Activated CD4-positive, alpha-beta T cell treated with anti-CD3 and anti-CD28 coated beads for 36 hours (primary cell): ENCODE data around the gene KCNIP4. TPM values are rescaled to one million over a fixed set of nuclear protein-coding genes. Genes with fewer than 3 reads are reported as not detected.

Source experiments
- ATAC-seq: fragments of 200-7000 bp; cut with Tn5 transposase; one replicate; pipeline ENCODE4 v1.10.0; 2021; ENCODE audit warnings: mild to moderate bottlenecking, moderate library complexity
- CTCF ChIA-PET: fragments of 350-600 bp; sonication (Branson Sonifier 250); formaldehyde crosslinking; loops from one replicate; lab custom pipeline; 2021; ENCODE audit warnings: antibody characterized with exemption; lab: Charles Lee
- POLR2A ChIA-PET: fragments of 350-600 bp; sonication (Branson Sonifier 250); formaldehyde crosslinking; loops from one replicate; lab custom pipeline; 2021; ENCODE audit warnings: antibody characterized with exemption, inconsistent platforms; lab: Charles Lee
- DNase-seq: peaks from one replicate; pipeline ENCODE4 v3.0.0-alpha.2; 2020
- H3K27ac Mint-ChIP-seq: one replicate; pipeline ENCODE4 v1.8.0; 2021; ENCODE audit warnings: mixed read lengths
- H3K27me3 Mint-ChIP-seq: one replicate; pipeline ENCODE4 v1.8.0; 2021; ENCODE audit warnings: mixed read lengths
- H3K36me3 Mint-ChIP-seq: one replicate; pipeline ENCODE4 v1.8.0; 2021; ENCODE audit warnings: low read depth, mixed read lengths
- H3K4me1 Mint-ChIP-seq: one replicate; pipeline ENCODE4 v1.8.0; 2021; ENCODE audit warnings: mixed read lengths
- H3K4me3 Mint-ChIP-seq: one replicate; pipeline ENCODE4 v1.8.0; 2021; ENCODE audit warnings: mild to moderate bottlenecking, moderate library complexity, mixed read lengths
- H3K9me3 Mint-ChIP-seq: one replicate; pipeline ENCODE4 v1.8.0; 2021; ENCODE audit warnings: low read depth, mixed read lengths
- intact Hi-C, 2 experiments: fragments of 100-400 bp; cut with DNase I in 1 of 2; cut with micrococcal nuclease in 1 of 2; formaldehyde crosslinking; loops; one replicate each; pipeline versions ENCODE4 v1.14.2 to v1.15.1; 2022 to 2024; cut with DNase I, micrococcal nuclease
- total RNA-seq, 2 experiments: library from RNA; stranded (reverse); gene quantifications; one replicate each; pipeline ENCODE4 v1.2.3, GENCODE V29; 2021

The KCNIP4 gene
- total RNA-seq, 2 experiments from 2014 or later: not detected

DNA sequence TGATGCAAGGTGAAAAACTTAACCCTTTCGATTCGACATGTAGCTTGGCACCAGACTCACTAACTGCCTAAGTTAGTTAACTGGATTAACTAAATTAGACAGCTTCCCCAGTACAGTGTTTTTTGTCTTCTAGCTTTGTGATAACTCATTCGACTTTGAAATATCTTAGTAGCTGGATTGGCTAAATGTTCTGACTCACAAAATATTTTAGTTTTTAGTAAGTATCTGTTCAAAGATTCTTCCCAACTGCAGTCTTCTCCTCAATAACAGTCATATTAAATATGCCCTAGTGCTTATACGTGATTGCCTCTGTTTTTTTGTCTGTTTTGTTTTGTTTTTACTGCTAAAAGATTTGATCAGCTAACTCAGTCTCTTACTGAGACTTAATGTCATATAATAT is 102.9 kb downstream of the KCNIP4 start:
- ATAC-seq: no peak
- no peaks in the 10 kb centered on the region for H3K36me3 Mint-ChIP-seq
- ChIA-PET CTCF (interaction anchor here (0.6 kb wide), 1 partner anchor 430 kb away, joined by 3 read pairs; no protein-coding TSS in a partner anchor), POLR2A (no interaction called here)
- H3K27ac Mint-ChIP-seq: no peak overlapping the region
- H3K4me3 Mint-ChIP-seq: no peak overlapping the region
- no peaks in the 10 kb centered on the region for H3K9me3 Mint-ChIP-seq
- H3K4me1 Mint-ChIP-seq: no peaks in the 10 kb centered on the region
- no peak for DNase-seq
- intact Hi-C loops: no loop called here
- H3K27me3 Mint-ChIP-seq: no peaks in the 10 kb centered on the region

DNA sequence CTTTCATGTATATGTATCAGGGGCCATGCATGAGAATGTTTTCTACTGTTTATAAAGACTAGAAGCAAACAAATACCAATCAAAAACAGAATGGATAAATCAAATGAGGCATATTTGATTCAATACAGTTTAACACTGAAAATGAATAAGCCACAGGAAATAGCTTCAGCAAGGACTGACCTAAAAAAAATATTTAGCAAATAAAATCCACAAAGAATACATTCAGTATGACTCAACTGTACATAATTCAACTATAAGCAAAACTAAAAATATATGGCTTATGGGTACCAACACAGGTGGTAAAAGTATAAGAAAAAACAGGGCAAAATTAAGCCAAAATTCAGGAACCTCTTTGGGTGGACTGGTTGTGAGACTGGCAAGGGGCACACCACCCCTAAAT is 112.9 kb downstream of the KCNIP4 start:
- ChIA-PET POLR2A (no interaction called here), CTCF (no interaction called here)
- Mint-ChIP-seq H3K4me1 (no peaks in the 10 kb centered on the region), H3K27ac (no peak overlapping the region), H3K36me3 (no peaks in the 10 kb centered on the region), H3K27me3 (no peaks in the 10 kb centered on the region), H3K4me3 (no peak overlapping the region), H3K9me3 (peaks cover 4% of the 10 kb centered on the region)
- intact Hi-C loops: no loop called here
- ATAC-seq (no peak), DNase-seq (no peak)

DNA sequence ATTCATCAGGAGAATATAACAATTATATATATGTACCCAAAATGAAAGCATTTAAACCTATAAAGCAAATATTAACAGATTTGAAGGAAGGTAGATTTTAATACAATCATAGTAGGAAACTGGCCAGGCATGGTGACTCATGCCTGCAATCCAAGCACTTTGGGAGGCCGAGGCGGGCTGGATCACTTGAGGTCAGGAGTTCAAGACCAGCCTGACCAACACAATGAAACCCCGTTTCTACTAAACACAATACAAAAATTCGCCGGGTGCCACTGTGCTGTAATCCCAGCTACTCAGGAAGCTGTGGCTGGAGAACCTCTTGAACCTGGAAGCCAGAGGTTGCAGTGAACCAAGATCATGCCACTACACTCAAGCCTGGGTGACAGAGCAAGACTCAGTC is 118.3 kb downstream of the KCNIP4 start:
- no peaks in the 10 kb centered on the region for H3K36me3 Mint-ChIP-seq
- peaks cover 4% of the 10 kb centered on the region for H3K9me3 Mint-ChIP-seq
- no peaks in the 10 kb centered on the region for H3K4me1 Mint-ChIP-seq
- H3K27me3 Mint-ChIP-seq: no peaks in the 10 kb centered on the region
- ChIA-PET CTCF (no interaction called here), POLR2A (no interaction called here)
- no peak overlapping the region for H3K27ac Mint-ChIP-seq
- intact Hi-C loops: no loop called here
- ATAC-seq (no peak), DNase-seq (no peak)
- H3K4me3 Mint-ChIP-seq: no peak overlapping the region

DNA sequence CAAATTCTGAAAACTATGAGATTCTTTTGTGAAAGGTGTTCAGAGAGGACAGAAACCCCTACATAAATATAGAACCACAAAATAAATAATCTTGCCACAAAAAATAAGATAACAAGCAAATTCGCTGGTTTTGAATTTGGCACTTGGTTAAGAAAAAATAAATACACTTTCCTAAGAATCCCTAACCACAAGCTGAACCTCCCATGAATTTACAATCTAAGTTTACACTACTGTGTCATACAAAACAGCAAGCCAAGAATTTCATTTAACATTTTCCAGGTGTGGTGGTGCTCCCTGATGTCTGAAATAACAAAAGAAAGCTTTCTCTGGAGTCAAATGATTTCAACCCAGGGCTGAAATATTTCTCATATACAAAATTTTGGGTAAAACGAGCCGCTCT is 121.0 kb downstream of the KCNIP4 start:
- H3K27me3 Mint-ChIP-seq: no peaks in the 10 kb centered on the region
- no peak overlapping the region for H3K4me3 Mint-ChIP-seq
- peaks cover 4% of the 10 kb centered on the region for H3K9me3 Mint-ChIP-seq
- POLR2A ChIA-PET: no interaction called here
- ATAC-seq (no peak), DNase-seq (no peak)
- intact Hi-C loops: no loop called here
- H3K4me1 Mint-ChIP-seq: no peaks in the 10 kb centered on the region
- CTCF ChIA-PET: no interaction called here
- no peaks in the 10 kb centered on the region for H3K36me3 Mint-ChIP-seq
- no peak overlapping the region for H3K27ac Mint-ChIP-seq

DNA sequence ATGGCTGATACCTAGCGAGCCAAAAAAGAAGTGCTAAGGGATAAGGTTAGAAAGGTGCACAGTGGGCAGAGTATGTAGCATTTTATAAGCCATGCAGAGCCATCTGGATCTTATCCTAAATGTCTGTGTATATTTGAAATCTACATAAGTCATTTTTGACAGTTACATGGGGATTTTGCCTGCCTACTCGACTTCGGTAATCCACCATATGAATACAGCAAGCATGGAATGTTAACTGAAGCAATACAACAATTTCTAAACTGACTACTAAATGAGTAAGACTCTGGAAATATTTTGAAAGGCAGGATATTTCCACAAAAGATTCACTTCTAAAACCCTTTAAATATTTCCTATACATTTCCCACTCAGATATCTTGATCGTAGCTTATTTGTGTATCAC is 122.5 kb downstream of the KCNIP4 start:
- Mint-ChIP-seq H3K36me3 (no peaks in the 10 kb centered on the region), H3K4me3 (no peak overlapping the region), H3K4me1 (no peaks in the 10 kb centered on the region), H3K9me3 (no peaks in the 10 kb centered on the region), H3K27ac (no peak overlapping the region), H3K27me3 (no peaks in the 10 kb centered on the region)
- CTCF ChIA-PET: interaction anchor here (1.0 kb wide), 1 partner anchor 12 kb away, joined by 4 read pairs; no protein-coding TSS in a partner anchor
- intact Hi-C loops: no loop called here
- POLR2A ChIA-PET: no interaction called here
- no peak for ATAC-seq
- DNase-seq: no peak

GRCh38 chr4:21819086-21819485 is 129.5 kb downstream of the KCNIP4 start:
- intact Hi-C loops: no loop called here
- Mint-ChIP-seq H3K27me3 (no peaks in the 10 kb centered on the region), H3K27ac (no peak overlapping the region), H3K4me3 (no peak overlapping the region), H3K9me3 (peaks cover 18% of the 10 kb centered on the region), H3K4me1 (no peaks in the 10 kb centered on the region), H3K36me3 (no peaks in the 10 kb centered on the region)
- no peak for ATAC-seq
- no peak for DNase-seq
- POLR2A ChIA-PET: no interaction called here
- CTCF ChIA-PET: interaction anchor here (1.1 kb wide), 1 partner anchor 30 kb away, joined by 6 read pairs; no protein-coding TSS in a partner anchor

GRCh38 chr4:21815651-21816377 is 132.8 kb downstream of the KCNIP4 start:
- Mint-ChIP-seq H3K36me3 (no peaks in the 10 kb centered on the region), H3K27ac (no peak overlapping the region), H3K4me1 (no peaks in the 10 kb centered on the region), H3K4me3 (no peak overlapping the region), H3K27me3 (no peaks in the 10 kb centered on the region), H3K9me3 (peaks cover 18% of the 10 kb centered on the region)
- intact Hi-C loops: no loop called here
- DNase-seq (no peak), ATAC-seq (no peak)
- ChIA-PET POLR2A (no interaction called here), CTCF (interaction anchor here (0.7 to 1.1 kb wide), 2 partner anchors 15 to 26 kb away, joined by 3 read pairs; no protein-coding TSS in a partner anchor)

DNA sequence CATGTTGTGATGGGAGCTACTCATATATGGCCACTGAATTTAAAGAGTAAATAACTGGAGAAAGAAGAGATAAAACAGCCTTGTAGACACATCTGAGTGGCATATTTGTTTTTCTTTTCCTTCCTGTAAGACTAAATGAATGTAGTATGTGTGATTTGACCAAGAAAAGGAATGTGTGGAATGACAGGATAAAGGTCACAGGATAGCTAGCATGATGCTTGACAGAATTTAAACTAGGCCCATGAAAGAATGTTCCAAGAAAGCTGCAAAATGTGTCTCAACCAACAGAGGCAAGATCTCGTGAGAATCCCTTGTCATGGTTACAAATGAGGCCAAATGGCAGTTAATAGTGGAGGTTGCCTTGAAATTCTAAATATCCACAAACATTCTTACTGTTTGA is 137.0 kb downstream of the KCNIP4 start:
- intact Hi-C loops: loop anchor here in 1 of 2 experiments (5.0 kb wide), 1 partner anchor 226 kb away; no protein-coding TSS in a partner anchor
- peaks cover 2% of the 10 kb centered on the region for H3K9me3 Mint-ChIP-seq
- ATAC-seq: no peak
- ChIA-PET CTCF (no interaction called here), POLR2A (no interaction called here)
- no peak for DNase-seq
- no peak overlapping the region for H3K4me3 Mint-ChIP-seq
- H3K27me3 Mint-ChIP-seq: no peaks in the 10 kb centered on the region
- H3K27ac Mint-ChIP-seq: no peak overlapping the region
- no peaks in the 10 kb centered on the region for H3K36me3 Mint-ChIP-seq
- H3K4me1 Mint-ChIP-seq: no peaks in the 10 kb centered on the region

DNA sequence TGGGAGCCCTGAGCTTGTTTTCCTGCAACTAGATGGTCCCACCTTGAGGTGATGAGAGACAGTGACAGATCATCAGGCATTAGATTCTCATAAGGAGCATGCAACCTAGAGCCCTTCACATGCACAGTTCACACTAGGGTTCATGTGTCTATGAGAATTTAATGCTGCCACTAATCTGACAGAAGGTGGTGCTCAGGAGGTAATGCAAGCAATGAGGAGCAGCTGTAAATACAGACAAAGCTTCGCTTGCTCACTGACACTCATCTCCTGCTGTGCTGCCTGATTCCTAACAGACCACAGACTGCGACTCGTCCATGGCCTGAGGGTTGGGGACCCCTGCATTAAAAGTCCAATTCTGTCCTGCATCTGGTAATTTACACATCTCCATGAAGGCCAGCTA is 141.6 kb downstream of the KCNIP4 start:
- intact Hi-C loops: no loop called here
- Mint-ChIP-seq H3K4me1 (no peaks in the 10 kb centered on the region), H3K4me3 (no peak overlapping the region), H3K27ac (no peak overlapping the region), H3K27me3 (no peaks in the 10 kb centered on the region), H3K36me3 (no peaks in the 10 kb centered on the region), H3K9me3 (no peaks in the 10 kb centered on the region)
- DNase-seq (no peak), ATAC-seq (no peak)
- CTCF ChIA-PET: no interaction called here
- POLR2A ChIA-PET: no interaction called here

DNA sequence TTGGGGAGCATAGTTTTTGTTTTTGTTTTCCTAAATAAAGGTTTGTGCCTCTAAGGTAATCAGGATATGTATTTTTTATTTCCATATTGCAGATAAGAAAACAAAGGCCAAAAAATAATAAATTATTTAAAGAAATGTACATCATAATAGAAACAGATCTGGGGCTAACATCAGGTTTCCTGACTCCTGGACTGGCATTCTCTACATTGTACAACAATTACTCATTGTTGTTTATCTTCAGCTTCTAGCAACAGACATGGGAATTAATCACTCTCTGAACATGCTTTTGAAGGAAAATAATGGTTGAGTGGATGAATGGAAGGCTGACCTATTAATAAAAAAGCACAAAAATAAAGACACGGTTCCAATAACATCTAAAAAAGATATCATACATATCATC is 146.2 kb downstream of the KCNIP4 start:
- Mint-ChIP-seq H3K4me1 (no peaks in the 10 kb centered on the region), H3K27ac (no peak overlapping the region), H3K9me3 (no peaks in the 10 kb centered on the region), H3K27me3 (no peaks in the 10 kb centered on the region), H3K4me3 (no peak overlapping the region), H3K36me3 (no peaks in the 10 kb centered on the region)
- DNase-seq: no peak
- ATAC-seq: no peak
- ChIA-PET POLR2A (no interaction called here), CTCF (no interaction called here)
- intact Hi-C loops: no loop called here

GRCh38 chr4:21801661-21802385 is 146.7 kb downstream of the KCNIP4 start:
- Mint-ChIP-seq H3K27me3 (no peaks in the 10 kb centered on the region), H3K36me3 (no peaks in the 10 kb centered on the region), H3K27ac (no peak overlapping the region), H3K4me1 (no peaks in the 10 kb centered on the region), H3K4me3 (no peak overlapping the region), H3K9me3 (no peaks in the 10 kb centered on the region)
- intact Hi-C loops: no loop called here
- no peak for DNase-seq
- ChIA-PET CTCF (no interaction called here), POLR2A (no interaction called here)
- no peak for ATAC-seq

- no peaks in the 10 kb centered on the region for H3K9me3 Mint-ChIP-seq
- no peak overlapping the region for H3K27ac Mint-ChIP-seq
- CTCF ChIA-PET: interaction anchor here (0.7 kb wide), 1 partner anchor 16 kb away, joined by 3 read pairs; no protein-coding TSS in a partner anchor
- no peak overlapping the region for H3K4me3 Mint-ChIP-seq
- no peak for ATAC-seq
- no peaks in the 10 kb centered on the region for H3K36me3 Mint-ChIP-seq
- intact Hi-C loops: no loop called here
- no peaks in the 10 kb centered on the region for H3K4me1 Mint-ChIP-seq
- no peaks in the 10 kb centered on the region for H3K27me3 Mint-ChIP-seq
- POLR2A ChIA-PET: no interaction called here
- DNase-seq: peak; percentile 6
Measured at GRCh38 chr4:21795091-21795490, 153.5 kb downstream of the KCNIP4 start.
